Activated T-cell treated with anti-CD3 and anti-CD28 coated beads for 48 hours (primary cell): ENCODE measurements around the gene GFI1.
A peak's percentile ranks its signal among the peaks of the same experiment; 100 is the strongest.

Experiments used
- DNase-seq: peaks from one replicate; pipeline ENCODE4 v3.0.0-alpha.2; 2020; ENCODE audit warnings: low read depth

GFI1 gene

DNA sequence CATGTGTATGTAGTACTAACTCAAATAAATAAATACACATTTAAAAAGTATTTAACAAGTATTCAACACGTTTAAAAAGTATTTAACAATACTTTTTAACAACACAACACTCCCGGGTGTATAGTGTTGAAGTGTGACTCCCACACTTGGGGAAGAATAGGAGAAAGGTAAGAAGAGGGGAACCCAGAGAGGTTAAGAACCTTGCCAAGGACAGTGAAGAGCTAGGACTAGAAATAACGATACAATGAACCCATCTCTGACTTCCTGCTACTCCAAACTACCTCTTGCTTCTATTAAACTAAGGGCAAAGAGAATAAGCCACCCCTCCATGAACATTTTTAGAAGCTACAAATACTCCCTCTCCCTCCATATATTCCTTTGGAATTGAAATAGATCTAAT lies 1.7 kb upstream of the GFI1 start:
- no peak for DNase-seq

DNA sequence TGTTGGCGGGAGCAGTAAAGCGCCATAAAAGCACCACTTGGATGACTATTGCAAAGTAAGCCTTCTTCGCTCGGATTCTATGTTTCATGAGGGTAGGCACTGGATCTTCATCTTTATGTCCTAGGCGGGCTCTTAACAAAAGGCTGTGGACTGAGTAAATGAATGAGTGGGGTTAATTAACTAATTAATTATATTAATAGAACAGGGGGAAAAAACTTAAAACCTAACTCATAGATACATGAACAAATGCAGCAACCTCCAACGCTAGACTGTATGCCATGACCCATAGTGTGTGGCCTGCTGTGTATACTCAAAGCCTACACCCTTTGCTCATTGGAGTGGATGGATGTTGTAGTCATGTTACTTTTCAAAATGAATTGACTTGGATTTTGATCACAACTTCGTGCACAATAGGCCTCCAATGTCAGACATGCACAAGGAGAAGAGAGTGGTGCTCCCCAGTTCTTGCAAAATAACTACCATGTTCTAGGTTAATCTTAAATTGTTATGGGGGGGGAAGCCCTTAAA lies 417 bp upstream of the GFI1 start:
- no peak for DNase-seq

DNA sequence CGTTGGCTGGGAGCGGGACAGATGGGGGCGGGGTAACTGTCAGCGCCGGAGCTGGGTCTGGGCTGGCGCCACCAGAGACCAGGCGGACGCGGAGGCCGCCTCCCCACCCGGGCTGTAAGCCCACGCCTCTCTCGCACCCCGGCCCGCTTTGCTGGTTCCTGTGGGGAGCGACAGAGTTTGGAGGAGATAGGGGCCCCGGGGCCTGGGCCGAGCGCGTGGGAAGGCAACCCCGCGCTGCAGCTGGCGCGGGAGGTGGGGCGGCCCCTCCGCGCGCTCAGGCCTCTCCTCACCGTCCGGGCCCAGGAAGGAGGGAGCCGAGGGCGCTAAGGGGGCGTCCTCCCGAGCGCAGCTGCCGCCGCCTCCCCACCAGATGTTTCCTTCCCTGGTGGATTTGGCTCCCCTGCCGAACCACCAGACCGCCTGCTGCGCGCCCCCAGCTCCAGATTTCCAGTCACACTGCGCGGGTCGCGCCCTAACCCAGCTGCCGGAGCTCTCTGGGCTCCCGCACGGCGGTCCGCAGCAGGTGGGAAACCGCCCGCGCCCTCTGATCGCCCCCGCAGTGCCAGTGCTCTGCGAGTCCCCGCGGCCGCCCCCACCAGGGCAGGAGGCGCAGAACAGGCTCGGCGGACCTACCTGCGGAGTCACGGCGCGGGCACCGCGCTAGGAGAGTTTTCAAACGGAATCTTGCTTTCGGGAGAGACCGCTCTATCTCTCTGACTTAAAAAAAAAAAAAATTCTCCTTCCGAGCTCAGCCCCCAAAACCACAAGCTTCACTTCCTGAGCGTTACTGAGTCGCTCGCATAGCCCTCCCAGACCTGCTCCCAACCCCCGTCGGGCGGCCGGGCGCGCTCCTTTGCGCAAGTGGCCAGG lies 1.1 kb downstream of the GFI1 start:
- peak; percentile 90 for DNase-seq

GRCh38 chr1:92484472-92485380 lies 2.0 kb downstream of the GFI1 start:
- DNase-seq, result peak; percentile 67

GRCh38 chr1:92483610-92484471 lies 2.9 kb downstream of the GFI1 start:
- peak; percentile 71 for DNase-seq

- no peak for DNase-seq
These were observed 3.8 kb downstream of the GFI1 start for GRCh38 chr1:92482665-92483609.

- DNase-seq, result no peak
These were observed 4.6 kb downstream of the GFI1 start for GRCh38 chr1:92481971-92482664.

GRCh38 chr1:92481599-92481925 lies 5.2 kb downstream of the GFI1 start:
- no peak for DNase-seq

- DNase-seq, result no peak
These were observed 5.7 kb downstream of the GFI1 start for GRCh38 chr1:92480813-92481598.

- no peak for DNase-seq
These were observed 6.4 kb downstream of the GFI1 start for GRCh38 chr1:92480200-92480812.

DNA sequence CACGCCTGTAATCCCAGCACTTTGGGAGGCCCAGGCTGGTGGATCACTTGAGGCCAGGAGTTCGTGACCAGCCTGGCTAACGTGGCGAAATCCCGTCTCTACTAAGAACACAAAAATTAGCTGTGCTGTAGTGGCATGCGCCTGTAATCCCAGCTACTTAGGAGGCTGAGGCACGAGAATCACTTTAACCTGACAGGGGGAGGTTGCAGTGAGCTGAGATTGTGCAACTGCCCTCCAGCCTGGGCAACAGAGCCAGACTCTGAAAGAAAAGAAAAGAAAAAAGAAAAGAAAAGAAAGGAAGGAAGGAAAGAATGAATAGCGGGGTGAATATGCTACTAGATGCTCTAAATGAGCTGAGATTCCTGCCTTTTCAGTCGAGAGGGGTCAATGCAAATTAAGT lies 7.1 kb downstream of the GFI1 start:
- DNase-seq, result no peak

DNA sequence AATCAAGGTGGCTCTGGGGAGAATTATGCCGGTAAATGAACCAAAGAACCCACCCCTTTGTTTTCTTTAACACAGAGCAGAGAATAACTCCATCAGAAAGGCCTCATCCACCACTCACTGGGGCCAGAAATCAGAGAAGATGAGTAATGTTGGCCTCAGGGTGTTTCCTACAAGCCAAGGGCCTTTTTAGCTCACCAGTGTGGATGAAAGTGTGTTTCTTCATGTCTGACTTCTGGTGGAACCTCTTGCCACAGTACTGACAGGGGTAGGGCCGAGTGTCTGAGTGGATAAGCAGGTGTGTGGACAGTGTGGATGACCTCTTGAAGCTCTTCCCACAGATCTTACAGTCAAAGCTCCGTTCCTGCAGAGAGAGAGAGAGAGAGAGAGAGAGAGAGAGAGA lies 8.3 kb downstream of the GFI1 start:
- DNase-seq, result no peak

DNA sequence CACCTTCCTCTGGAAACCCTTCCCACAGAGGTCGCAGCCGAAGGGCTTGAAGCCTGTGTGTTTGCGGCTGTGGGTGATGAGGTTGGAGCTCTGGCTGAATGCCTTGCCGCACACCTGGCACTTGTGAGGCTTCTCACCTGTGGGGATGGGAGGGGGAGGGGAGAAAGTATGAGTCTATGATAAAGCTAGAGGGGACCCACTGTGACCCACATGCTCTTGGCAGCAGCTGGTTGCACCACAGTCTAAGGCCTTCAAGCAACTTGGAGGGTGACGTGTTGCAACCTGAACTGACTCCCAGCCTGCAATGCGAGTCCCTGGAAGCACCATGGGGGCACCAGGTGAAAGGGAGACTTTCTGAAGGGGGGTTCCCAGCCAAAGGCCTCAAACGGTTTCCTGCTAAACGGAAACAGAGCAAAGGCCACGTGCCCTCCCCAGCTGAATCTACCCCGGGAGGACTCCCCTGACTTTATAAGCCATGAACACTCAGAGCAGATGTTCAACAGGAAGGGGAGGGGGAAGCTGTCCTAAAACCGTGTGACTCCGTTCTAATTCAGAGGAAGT lies 10.6 kb downstream of the GFI1 start:
- DNase-seq, result peak; percentile 43

DNA sequence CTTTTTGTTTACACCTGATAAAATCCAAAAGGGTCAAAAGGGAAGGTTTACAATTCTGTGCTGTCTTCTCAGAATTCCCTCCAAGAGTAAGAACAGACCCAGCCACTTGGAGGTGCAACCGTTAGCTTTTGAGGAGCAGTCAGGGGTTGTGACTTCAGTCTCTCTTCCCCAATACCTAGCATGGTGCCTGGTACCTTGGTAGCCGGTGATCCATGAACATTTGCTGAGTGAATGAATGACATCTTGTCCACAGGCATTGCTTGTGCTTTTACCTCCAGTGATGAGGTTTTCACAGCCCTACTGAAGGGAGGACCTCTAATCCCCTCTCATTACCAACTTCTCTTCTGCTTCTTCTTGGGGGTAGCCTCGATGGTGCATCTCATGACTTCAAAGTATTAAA lies 11.7 kb downstream of the GFI1 start:
- DNase-seq, result no peak

DNA sequence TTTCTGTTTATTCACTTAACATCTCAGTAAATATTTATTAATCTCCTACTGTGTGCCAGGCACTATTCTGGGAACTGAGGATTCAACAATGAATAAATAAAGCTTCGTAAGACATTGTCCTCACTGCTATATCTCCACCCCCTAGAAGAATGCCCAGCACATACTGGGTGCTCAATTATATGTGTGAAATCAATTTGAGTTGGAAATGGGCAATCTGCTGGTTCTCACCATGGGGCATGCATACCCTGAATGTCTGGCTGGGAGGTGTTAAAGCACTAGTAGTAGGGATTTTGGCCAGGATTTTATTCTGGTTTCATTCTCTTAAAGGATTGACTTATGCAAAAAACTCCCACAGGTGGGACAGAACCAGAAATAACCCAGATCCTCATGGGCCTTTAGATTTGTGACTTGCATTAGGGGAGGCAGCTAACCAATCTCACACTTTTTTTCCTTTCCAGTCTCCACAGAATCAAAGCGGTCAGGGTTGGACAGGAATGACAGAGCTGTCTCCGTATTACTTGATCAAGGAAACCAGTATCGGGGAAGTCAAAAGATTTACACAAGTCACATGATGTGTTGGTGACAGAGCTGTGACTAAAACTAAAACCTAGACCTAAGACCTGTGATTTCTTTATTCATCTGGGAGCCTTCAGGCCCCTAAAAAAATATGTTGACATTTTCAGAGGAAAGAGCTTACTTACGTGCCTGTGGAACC lies 12.8 kb downstream of the GFI1 start:
- no peak for DNase-seq

- DNase-seq, result no peak
These were observed 16.5 kb downstream of the GFI1 start for GRCh38 chr1:92470216-92470615.

DNA sequence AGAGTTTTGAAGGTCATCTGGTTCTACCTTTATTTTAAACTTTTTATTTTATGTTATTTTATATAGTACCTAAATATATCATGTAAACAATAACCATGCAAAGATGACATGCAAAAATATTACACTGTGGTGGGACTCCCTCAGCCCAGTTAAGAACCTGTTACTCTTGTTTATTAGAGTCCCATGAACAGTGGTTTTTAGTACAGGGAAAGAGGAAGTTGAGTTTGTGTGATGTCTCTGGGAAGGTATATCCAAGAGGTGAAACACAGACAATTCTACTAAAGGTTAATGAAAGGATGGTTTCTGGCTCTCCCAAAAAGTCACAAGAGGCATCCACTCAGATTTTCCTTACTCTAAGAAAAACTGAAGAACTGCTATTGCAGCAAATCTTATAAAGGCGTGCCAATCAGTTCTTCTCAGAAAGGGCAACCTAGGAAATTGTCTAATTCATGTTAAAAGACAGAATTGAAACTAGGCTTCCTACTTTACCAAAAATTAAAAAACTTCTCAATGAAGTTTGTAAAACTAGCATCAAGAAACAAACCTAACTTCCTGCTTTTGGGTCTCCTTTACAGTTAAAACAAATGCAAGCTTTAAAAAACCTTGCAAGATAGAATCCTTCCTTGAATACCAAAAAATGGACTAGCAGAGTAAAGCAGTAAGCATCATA lies 19.9 kb downstream of the GFI1 start:
- DNase-seq, result no peak
